Measurements from ENCODE around the gene DOCK2.

GRCh38 chr5:169848271-169848670, 211.2 kb downstream of the DOCK2 start:
- TF ChIP-seq CTCF (IDR thresholded peaks at IDR 0.05), result no peak
- TF ChIP-seq EZH2 (IDR thresholded peaks at IDR 0.05; ENCODE audit: borderline replicate concordance, insufficient read depth, low read depth, low read length, poor library complexity, severe bottlenecking), result no peak
